ENCODE results near the gene ZC3H4.

Gene ZC3H4

DNA sequence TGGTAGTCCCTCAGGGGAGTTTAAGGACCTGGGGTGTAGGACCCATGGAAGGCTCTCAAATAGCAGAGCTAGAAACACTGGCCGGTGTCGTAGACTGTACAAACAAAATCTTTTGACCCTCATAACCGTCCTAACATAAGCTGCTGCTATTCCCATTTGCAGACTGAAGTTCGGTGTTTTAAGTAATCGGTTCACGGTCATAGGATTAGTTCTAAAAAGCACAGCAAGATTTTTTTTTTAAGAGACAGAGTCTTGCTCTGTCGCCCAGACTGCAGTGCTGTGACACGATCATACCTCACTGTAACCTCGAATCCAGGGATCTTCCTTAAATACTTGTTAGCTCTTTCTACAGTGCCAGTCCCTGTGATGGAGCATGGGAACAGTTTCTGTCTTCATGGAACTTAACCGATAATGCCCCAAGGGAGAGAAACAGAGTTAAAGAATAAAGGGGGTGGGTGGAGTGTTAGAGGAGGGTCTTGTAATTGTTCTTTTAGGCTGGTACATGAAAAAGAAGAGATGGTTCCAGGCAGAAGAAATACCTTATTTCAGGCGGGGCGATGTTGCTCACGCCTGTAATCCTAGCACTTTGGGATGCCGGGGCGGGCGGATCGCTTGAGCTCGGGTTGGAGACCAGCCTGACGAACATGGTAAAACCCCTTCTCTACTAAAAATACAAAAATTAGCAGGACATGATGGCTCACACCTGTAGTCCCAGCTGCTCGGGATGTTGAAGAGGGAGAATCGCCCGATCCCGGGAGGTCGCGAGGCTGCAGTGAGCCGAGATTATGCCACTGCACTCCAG is 475 bp upstream of the ZC3H4 start:
- H3K4me2 ChIP-seq (ENCODE audit: insufficient read depth, low read length, poor library complexity, severe bottlenecking), result no peak overlapping the region
- no peak overlapping the region for H2BK5ac ChIP-seq (ENCODE audit: low read length)
- no peak overlapping the region for H3K14ac ChIP-seq (ENCODE audit: low read length)
- H3K4me3 ChIP-seq (ENCODE audit: low read length in 2 of 2), result peak overlapping the region in 1 of 2 donors; percentile 64
- H2BK15ac ChIP-seq (ENCODE audit: low read length), result no peak overlapping the region
- no peak overlapping the region for H2BK120ac ChIP-seq (ENCODE audit: low read depth, low read length)
- H4K91ac ChIP-seq (ENCODE audit: low read depth, low read length, poor library complexity), result no peak overlapping the region
- H3K27ac ChIP-seq (replicated peaks; ENCODE audit: low read length), result peak overlapping the region; percentile 98
- peak overlapping the region; percentile 70 for H2AFZ ChIP-seq (ENCODE audit: low read length)
- H4K8ac ChIP-seq (ENCODE audit: low read depth, low read length), result no peak overlapping the region
- H2AK5ac ChIP-seq (ENCODE audit: low read depth, low read length), result no peak overlapping the region
- H3K9me3 ChIP-seq (replicated peaks in 1 of 2; ENCODE audit: control insufficient read depth in 2 of 2, insufficient read depth in 1 of 2, low read depth in 1 of 2, low read length in 2 of 2), result no peaks in the 10 kb centered on the region
- H2BK12ac ChIP-seq (ENCODE audit: low read length), result no peak overlapping the region
- H3K4ac ChIP-seq (ENCODE audit: low read length), result no peak overlapping the region
- WGBS, 2 donors (ENCODE audit: extremely low coverage in 2 of 2, insufficient read length in 2 of 2, insufficient replicate concordance in 1 of 2), result no CpG with 5 or more reads among the region's 26 CpGs
- no peak overlapping the region for H3K18ac ChIP-seq (ENCODE audit: low read length)
- DNase-seq (ENCODE audit: low spot score), result no peak
- no peak overlapping the region for H3K23ac ChIP-seq (ENCODE audit: low read depth, low read length, poor library complexity)
- peaks cover 0 to 16% of the 10 kb centered on the region in 2 donors for H3K36me3 ChIP-seq (replicated peaks in 1 of 2; ENCODE audit: control insufficient read depth in 2 of 2, insufficient read depth in 2 of 2, low read length in 2 of 2)
- no peaks in the 10 kb centered on the region for H3K27me3 ChIP-seq (ENCODE audit: control insufficient read depth in 3 of 3, insufficient read depth in 3 of 3, low read depth in 1 of 3, low read length in 3 of 3)
- H3K79me1 ChIP-seq (ENCODE audit: low read depth, low read length), result no peaks in the 10 kb centered on the region
- H3K9ac ChIP-seq (ENCODE audit: low read depth, low read length, poor library complexity), result no peak overlapping the region
- peaks cover 6 to 18% of the 10 kb centered on the region in 2 donors for H3K4me1 ChIP-seq (ENCODE audit: control insufficient read depth in 2 of 2, insufficient read depth in 1 of 2, low read depth in 1 of 2, low read length in 2 of 2)

DNA sequence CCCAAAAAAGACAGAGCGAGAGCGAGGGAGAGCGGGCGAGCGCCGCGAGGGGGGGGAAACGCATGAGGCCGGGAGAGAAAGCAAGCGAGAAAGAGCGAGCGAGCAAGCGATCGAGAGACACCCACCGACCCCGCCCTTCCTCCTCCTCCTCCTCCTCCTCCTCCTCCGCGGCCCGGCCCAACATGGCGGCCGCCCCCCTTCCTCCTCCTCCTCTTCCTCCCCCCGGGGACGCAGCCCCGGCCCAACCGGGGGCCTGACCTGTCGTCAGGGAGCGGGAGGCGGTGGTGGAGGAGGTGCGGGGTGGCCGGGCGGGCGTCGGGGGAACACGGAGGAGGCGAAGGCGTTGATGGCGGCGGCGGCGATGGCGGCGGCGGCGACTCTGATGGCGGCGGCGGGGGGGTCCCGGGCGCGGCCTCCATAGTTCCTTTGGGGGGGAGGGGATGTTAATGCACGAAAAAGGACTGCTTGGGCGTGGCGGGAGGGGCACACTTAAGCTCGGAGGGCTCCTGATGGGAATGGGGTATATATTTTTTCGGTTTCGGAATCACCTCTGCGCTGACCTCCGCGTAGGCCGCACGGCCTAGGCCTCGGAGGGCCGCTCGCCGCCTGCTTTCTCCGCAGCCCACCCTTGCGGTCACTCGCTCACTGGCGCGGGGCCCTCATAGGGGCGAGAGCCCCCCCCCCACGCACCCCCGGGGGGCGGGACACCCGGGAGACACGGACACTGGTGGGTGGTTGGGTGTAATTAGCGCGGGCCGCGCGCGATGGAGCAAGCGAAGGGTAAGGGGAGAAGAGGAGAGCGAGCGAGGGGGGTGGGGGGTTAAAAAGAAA is 1.2 kb downstream of the ZC3H4 start:
- Histone ChIP-seq H3K36me3 (replicated peaks in 1 of 2; ENCODE audit: control insufficient read depth in 2 of 2, insufficient read depth in 2 of 2, low read length in 2 of 2) (peaks cover 0 to 32% of the 10 kb centered on the region in 2 donors), H3K4me3 (ENCODE audit: low read length in 2 of 2) (peak overlapping the region; percentile 64 to 90), H2BK5ac (ENCODE audit: low read length) (peak overlapping the region; percentile 95), H2BK120ac (ENCODE audit: low read depth, low read length) (peak overlapping the region; percentile 88), H3K9ac (ENCODE audit: low read depth, low read length, poor library complexity) (peak overlapping the region; percentile 91), H2BK15ac (ENCODE audit: low read length) (no peak overlapping the region), H2AFZ (ENCODE audit: low read length) (peak overlapping the region; percentile 77), H3K9me3 (replicated peaks in 1 of 2; ENCODE audit: control insufficient read depth in 2 of 2, insufficient read depth in 1 of 2, low read depth in 1 of 2, low read length in 2 of 2) (no peaks in the 10 kb centered on the region), H3K27ac (replicated peaks; ENCODE audit: low read length) (peak overlapping the region; percentile 93), H3K4me2 (ENCODE audit: insufficient read depth, low read length, poor library complexity, severe bottlenecking) (peak overlapping the region; percentile 86), H3K27me3 (ENCODE audit: control insufficient read depth in 3 of 3, insufficient read depth in 3 of 3, low read depth in 1 of 3, low read length in 3 of 3) (no peaks in the 10 kb centered on the region), H2AK5ac (ENCODE audit: low read depth, low read length) (peak overlapping the region; percentile 100), H3K14ac (ENCODE audit: low read length) (peak overlapping the region; percentile 85), H3K18ac (ENCODE audit: low read length) (peak overlapping the region; percentile 100), H4K8ac (ENCODE audit: low read depth, low read length) (no peak overlapping the region), H4K91ac (ENCODE audit: low read depth, low read length, poor library complexity) (peak overlapping the region; percentile 99), H2BK12ac (ENCODE audit: low read length) (peak overlapping the region; percentile 34), H3K4me1 (ENCODE audit: control insufficient read depth in 2 of 2, insufficient read depth in 1 of 2, low read depth in 1 of 2, low read length in 2 of 2) (peaks cover 8 to 22% of the 10 kb centered on the region in 2 donors), H3K4ac (ENCODE audit: low read length) (peak overlapping the region; percentile 60), H3K23ac (ENCODE audit: low read depth, low read length, poor library complexity) (peak overlapping the region; percentile 98), H3K79me1 (ENCODE audit: low read depth, low read length) (no peaks in the 10 kb centered on the region)
- DNase-seq (ENCODE audit: low spot score), result peak; percentile 72
- no CpG with 5 or more reads among the region's 85 CpGs for WGBS, 2 donors (ENCODE audit: extremely low coverage in 2 of 2, insufficient read length in 2 of 2, insufficient replicate concordance in 1 of 2)

DNA sequence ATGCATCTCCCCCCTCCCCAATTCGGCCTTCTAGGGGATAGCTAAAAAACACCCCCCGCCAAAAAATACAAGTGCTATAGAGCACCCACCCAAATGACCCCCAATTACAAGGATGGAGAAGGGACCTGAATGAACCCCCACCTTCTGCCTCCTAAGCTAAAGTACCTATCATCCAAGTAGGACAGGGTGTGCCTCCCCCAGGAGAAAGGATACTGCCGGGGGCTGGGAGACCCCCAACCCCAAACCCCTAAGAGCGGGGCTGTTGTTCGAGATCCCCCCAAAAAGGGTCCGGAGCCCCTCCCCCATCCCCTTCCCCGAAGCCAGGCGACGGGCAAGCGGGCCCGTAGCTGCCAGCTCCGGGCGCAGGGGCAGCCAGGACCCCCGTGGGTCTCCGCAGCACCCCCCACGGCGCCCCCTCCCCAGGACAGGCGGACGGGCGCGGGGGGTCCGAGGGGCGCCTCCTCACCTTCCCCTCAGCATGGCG is 1.9 kb downstream of the ZC3H4 start:
- no peak overlapping the region for H2BK12ac ChIP-seq (ENCODE audit: low read length)
- peak overlapping the region; percentile 86 for H3K4me2 ChIP-seq (ENCODE audit: insufficient read depth, low read length, poor library complexity, severe bottlenecking)
- peak overlapping the region; percentile 77 for H2AFZ ChIP-seq (ENCODE audit: low read length)
- peak overlapping the region; percentile 100 for H2AK5ac ChIP-seq (ENCODE audit: low read depth, low read length)
- H3K36me3 ChIP-seq (replicated peaks in 1 of 2; ENCODE audit: control insufficient read depth in 2 of 2, insufficient read depth in 2 of 2, low read length in 2 of 2), result peaks cover 0 to 39% of the 10 kb centered on the region in 2 donors
- H4K8ac ChIP-seq (ENCODE audit: low read depth, low read length), result no peak overlapping the region
- H3K14ac ChIP-seq (ENCODE audit: low read length), result no peak overlapping the region
- H3K23ac ChIP-seq (ENCODE audit: low read depth, low read length, poor library complexity), result peak overlapping the region; percentile 98
- peaks cover 8 to 26% of the 10 kb centered on the region in 2 donors for H3K4me1 ChIP-seq (ENCODE audit: control insufficient read depth in 2 of 2, insufficient read depth in 1 of 2, low read depth in 1 of 2, low read length in 2 of 2)
- H3K27me3 ChIP-seq (ENCODE audit: control insufficient read depth in 3 of 3, insufficient read depth in 3 of 3, low read depth in 1 of 3, low read length in 3 of 3), result no peaks in the 10 kb centered on the region
- H3K9ac ChIP-seq (ENCODE audit: low read depth, low read length, poor library complexity), result peak overlapping the region; percentile 91
- H3K27ac ChIP-seq (replicated peaks; ENCODE audit: low read length), result peak overlapping the region; percentile 93
- H3K18ac ChIP-seq (ENCODE audit: low read length), result peak overlapping the region; percentile 97
- H4K91ac ChIP-seq (ENCODE audit: low read depth, low read length, poor library complexity), result peak overlapping the region; percentile 48
- DNase-seq (ENCODE audit: low spot score), result peak; percentile 45
- WGBS, 2 donors (ENCODE audit: extremely low coverage in 2 of 2, insufficient read length in 2 of 2, insufficient replicate concordance in 1 of 2), result no CpG with 5 or more reads among the region's 24 CpGs
- H3K4ac ChIP-seq (ENCODE audit: low read length), result peak overlapping the region; percentile 14
- peak overlapping the region; percentile 88 for H2BK120ac ChIP-seq (ENCODE audit: low read depth, low read length)
- H3K79me1 ChIP-seq (ENCODE audit: low read depth, low read length), result no peaks in the 10 kb centered on the region
- peak overlapping the region; percentile 64 to 87 for H3K4me3 ChIP-seq (ENCODE audit: low read length in 2 of 2)
- H3K9me3 ChIP-seq (replicated peaks in 1 of 2; ENCODE audit: control insufficient read depth in 2 of 2, insufficient read depth in 1 of 2, low read depth in 1 of 2, low read length in 2 of 2), result no peaks in the 10 kb centered on the region
- no peak overlapping the region for H2BK15ac ChIP-seq (ENCODE audit: low read length)
- peak overlapping the region; percentile 95 for H2BK5ac ChIP-seq (ENCODE audit: low read length)

Measured in neuronal stem cell (in vitro differentiated cells).